Suprapubic skin (tissue), 3 donors: ENCODE measurements around the gene SPRR2A.

Source experiments
- POLR2A ChIP-seq, 2 donors: fragments of 450-650 bp; IDR thresholded peaks; one replicate each; pipeline ENCODE4 v1.6.1; 2017; ENCODE audit warnings: antibody characterized with exemption in 2 of 2, mild to moderate bottlenecking in 2 of 2, moderate library complexity in 2 of 2
- TF ChIP-seq, protein P1 (sequence below), 2 donors: fragments of 200-600 bp in 1 of 2; fragments of 450-650 bp in 1 of 2; sonication (generic) in 1 of 2; IDR thresholded peaks; one replicate each; pipeline ENCODE4 v1.5.1; 2016 to 2019; ENCODE audit warnings: antibody characterized with exemption in 2 of 2, mild to moderate bottlenecking in 1 of 2, moderate library complexity in 1 of 2

DNA sequence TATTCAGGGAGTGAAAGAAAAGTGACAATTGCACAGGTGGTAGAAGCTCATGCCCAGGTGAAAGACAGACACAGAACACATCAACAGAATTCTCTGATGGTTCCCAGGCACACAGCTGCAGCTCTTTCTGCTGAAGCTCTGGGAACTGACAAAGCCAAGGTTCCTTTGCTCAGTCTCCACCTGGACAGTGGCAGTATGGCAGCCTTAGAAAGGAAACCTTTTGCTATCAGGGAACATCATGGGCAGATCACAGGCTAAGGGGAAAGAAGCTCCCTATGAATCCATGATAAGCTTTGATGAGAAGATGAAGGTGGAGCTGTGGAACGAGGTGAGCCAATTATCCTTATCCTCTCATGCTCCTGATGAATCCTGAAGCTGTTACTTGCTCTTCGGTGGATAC, 12.9 kb upstream of the SPRR2A start:
- TF ChIP-seq, protein P1, sequence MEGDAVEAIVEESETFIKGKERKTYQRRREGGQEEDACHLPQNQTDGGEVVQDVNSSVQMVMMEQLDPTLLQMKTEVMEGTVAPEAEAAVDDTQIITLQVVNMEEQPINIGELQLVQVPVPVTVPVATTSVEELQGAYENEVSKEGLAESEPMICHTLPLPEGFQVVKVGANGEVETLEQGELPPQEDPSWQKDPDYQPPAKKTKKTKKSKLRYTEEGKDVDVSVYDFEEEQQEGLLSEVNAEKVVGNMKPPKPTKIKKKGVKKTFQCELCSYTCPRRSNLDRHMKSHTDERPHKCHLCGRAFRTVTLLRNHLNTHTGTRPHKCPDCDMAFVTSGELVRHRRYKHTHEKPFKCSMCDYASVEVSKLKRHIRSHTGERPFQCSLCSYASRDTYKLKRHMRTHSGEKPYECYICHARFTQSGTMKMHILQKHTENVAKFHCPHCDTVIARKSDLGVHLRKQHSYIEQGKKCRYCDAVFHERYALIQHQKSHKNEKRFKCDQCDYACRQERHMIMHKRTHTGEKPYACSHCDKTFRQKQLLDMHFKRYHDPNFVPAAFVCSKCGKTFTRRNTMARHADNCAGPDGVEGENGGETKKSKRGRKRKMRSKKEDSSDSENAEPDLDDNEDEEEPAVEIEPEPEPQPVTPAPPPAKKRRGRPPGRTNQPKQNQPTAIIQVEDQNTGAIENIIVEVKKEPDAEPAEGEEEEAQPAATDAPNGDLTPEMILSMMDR (IDR thresholded peaks at IDR 0.05): no peak
- no peak for TF ChIP-seq POLR2A (IDR thresholded peaks at IDR 0.05)
